Stimulated activated CD8-positive, alpha-beta memory T cell treated with anti-CD3 and anti-CD28 coated beads, Interleukin-2, amount 100 ng/mL, for 48 hours (primary cell): Measurements from ENCODE around the gene AGRP.
"Not testable (repeated sequence)": the region's sequence is repeated elsewhere in the genome, so short reads cannot be mapped to it uniquely, and the experiment has no call there.

ENCODE experiments used
- DNase-seq, 2 donors: peaks; one replicate each; pipeline ENCODE4 v3.0.0-alpha.2; 2020; ENCODE audit warnings: low read depth in 2 of 2

Gene AGRP

GRCh38 chr16:67483150-67483549, at the start of gene AGRP:
Gene AGRP, minus strand, starts transcription at chr16:67483547. Its CDS starts 149 bp downstream, at chr16:67483398.
- DNase-seq, result no peak

GRCh38 chr16:67531247-67531646, 47.9 kb upstream of the AGRP start:
- DNase-seq, result no peak

- no peak for DNase-seq
These were observed 46.9 kb upstream of the AGRP start for GRCh38 chr16:67530013-67530939.

- no peak for DNase-seq
These were observed 46.2 kb upstream of the AGRP start for GRCh38 chr16:67529582-67530012.

GRCh38 chr16:67528870-67529581, 45.7 kb upstream of the AGRP start:
- no peak for DNase-seq

- DNase-seq, result no peak
These were observed 45.0 kb upstream of the AGRP start, which contains the start of gene RIPOR1 for GRCh38 chr16:67528222-67528869. Gene RIPOR1, plus strand, starts transcription at chr16:67528829. Its CDS starts 9,618 bp downstream, at chr16:67538447.

GRCh38 chr16:67526149-67526791, 42.9 kb upstream of the AGRP start:
- DNase-seq, result no peak

- no peak for DNase-seq
These were observed 42.0 kb upstream of the AGRP start for GRCh38 chr16:67525176-67525860.

GRCh38 chr16:67521095-67521804, 37.9 kb upstream of the AGRP start:
- DNase-seq, result peak; percentile 92 to 98

- DNase-seq, result no peak
These were observed 35.9 kb upstream of the AGRP start for GRCh38 chr16:67519242-67519641.

GRCh38 chr16:67518676-67519075, 35.3 kb upstream of the AGRP start:
- no peak for DNase-seq

GRCh38 chr16:67517661-67518423, 34.5 kb upstream of the AGRP start:
- DNase-seq, result no peak

- no peak for DNase-seq
These were observed 33.8 kb upstream of the AGRP start for GRCh38 chr16:67517155-67517445.

- DNase-seq, result no peak
These were observed 33.2 kb upstream of the AGRP start for GRCh38 chr16:67516296-67517154.

- DNase-seq, result peak in 1 of 2 donors; percentile 72
These were observed 31.1 kb upstream of the AGRP start for GRCh38 chr16:67514382-67514828.

GRCh38 chr16:67513892-67514291, 30.5 kb upstream of the AGRP start:
- not testable (repeated sequence) for DNase-seq

GRCh38 chr16:67509016-67509415, 25.7 kb upstream of the AGRP start:
- no peak for DNase-seq

- no peak for DNase-seq
These were observed 23.1 kb upstream of the AGRP start for GRCh38 chr16:67506468-67506867.
